GM15510 (cell line): ENCODE data around the gene DHX8.

Experiments
- POLR2A ChIP-seq: IDR thresholded peaks from 3 replicates; pipeline ENCODE4 v1.6.1; 2011; ENCODE audit warnings: borderline replicate concordance; ENCODE audit not compliant: insufficient read length; ENCODE audit errors: extremely low read depth

DHX8 gene

GRCh38 chr17:43573579-43574321 is 90.0 kb downstream of the DHX8 start:
- no peak for TF ChIP-seq POLR2A

DNA sequence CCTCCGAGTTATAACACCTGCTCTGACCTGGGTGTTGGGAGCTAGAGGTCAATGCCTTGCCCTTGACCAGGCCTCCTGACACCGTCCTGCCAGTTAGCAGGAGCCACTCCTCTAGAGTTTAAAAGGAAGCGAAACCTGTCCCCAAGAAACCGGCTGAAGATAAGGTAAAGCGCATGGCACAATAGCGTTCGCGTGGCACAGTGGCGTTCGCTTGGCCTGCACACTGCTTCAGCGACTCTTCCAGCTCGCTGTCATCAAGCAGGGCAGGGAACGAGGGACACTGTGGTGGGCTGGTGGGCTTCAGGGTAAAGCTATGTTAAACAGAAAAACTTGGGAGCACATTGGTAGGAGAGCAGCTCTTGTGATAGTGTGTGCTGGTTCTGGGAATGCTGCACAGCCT is 90.6 kb downstream of the DHX8 start:
- no peak for TF ChIP-seq POLR2A

DNA sequence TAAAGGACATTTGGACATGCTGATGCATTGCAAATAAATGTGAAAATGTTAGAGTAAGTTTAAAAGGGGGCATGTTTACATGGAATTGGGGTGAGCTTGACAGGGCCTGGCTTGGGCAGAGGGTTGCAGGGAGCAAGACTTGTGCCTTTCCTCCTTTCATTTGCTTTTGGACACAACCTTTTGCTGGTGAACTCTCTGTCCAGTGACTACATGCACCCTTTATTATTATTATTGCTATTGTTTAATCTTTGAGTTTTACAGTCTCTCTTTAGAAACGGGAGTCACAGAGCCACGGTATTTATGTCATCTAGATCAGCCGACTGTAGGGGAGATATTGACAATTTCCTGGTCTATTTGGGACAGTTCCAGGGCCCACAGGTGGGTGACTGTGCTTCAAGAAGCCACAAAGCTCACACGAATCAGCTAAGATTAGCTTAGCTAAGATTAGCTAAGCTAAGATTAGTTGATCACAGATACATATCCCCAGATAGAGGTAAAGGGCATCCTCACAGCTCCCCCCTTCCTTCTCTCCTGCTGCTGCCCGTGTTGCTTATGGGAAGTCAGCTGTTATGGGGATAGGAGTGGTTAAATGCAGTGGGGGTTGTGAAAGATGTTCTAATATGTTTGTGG is 91.2 kb downstream of the DHX8 start:
- TF ChIP-seq POLR2A: no peak
